ENCODE measurements around the gene ARHGAP28.
"Not testable (repeated sequence)": the region's sequence is repeated elsewhere in the genome, so short reads cannot be mapped to it uniquely, and the experiment has no call there.

Gene ARHGAP28

GRCh38 chr18:6842081-6842480 lies 112.6 kb downstream of the ARHGAP28 start:
- H3K27me3 ChIP-seq (ENCODE audit: control insufficient read depth in 1 of 2, insufficient read depth in 2 of 2, low read length in 2 of 2), result no peaks in the 10 kb centered on the region
- no peaks in the 10 kb centered on the region for H3K9me3 ChIP-seq (ENCODE audit: control insufficient read depth in 2 of 2, low read length in 2 of 2)
- H3K36me3 ChIP-seq (ENCODE audit: control insufficient read depth in 2 of 2, insufficient read depth in 2 of 2, low read length in 2 of 2), result no peaks in the 10 kb centered on the region
- H3K27ac ChIP-seq (ENCODE audit: low read length), result no peak overlapping the region
- no peak overlapping the region for H3K4me3 ChIP-seq (ENCODE audit: low read length in 2 of 2)
- H3K9ac ChIP-seq (ENCODE audit: low read length in 2 of 2), result no peak overlapping the region
- H3K4me1 ChIP-seq (ENCODE audit: control insufficient read depth, insufficient read depth, low read length), result no peaks in the 10 kb centered on the region

- H3K4me3 ChIP-seq (ENCODE audit: low read length in 2 of 2), result no peak overlapping the region
- no peaks in the 10 kb centered on the region for H3K4me1 ChIP-seq (ENCODE audit: control insufficient read depth, insufficient read depth, low read length)
- H3K27ac ChIP-seq (ENCODE audit: low read length), result no peak overlapping the region
- no peak overlapping the region for H3K9ac ChIP-seq (ENCODE audit: low read length in 2 of 2)
- H3K27me3 ChIP-seq (ENCODE audit: control insufficient read depth in 1 of 2, insufficient read depth in 2 of 2, low read length in 2 of 2), result no peaks in the 10 kb centered on the region
- H3K9me3 ChIP-seq (ENCODE audit: control insufficient read depth in 2 of 2, low read length in 2 of 2), result no peaks in the 10 kb centered on the region
- H3K36me3 ChIP-seq (ENCODE audit: control insufficient read depth in 2 of 2, insufficient read depth in 2 of 2, low read length in 2 of 2), result no peaks in the 10 kb centered on the region
Observed at GRCh38 chr18:6843308-6843707, 113.8 kb downstream of the ARHGAP28 start.

GRCh38 chr18:6845521-6845920 lies 116.0 kb downstream of the ARHGAP28 start:
- H3K4me3 ChIP-seq (ENCODE audit: low read length in 2 of 2); H3K9ac ChIP-seq (ENCODE audit: low read length in 2 of 2); H3K27me3 ChIP-seq (ENCODE audit: control insufficient read depth in 1 of 2, insufficient read depth in 2 of 2, low read length in 2 of 2); H3K36me3 ChIP-seq (ENCODE audit: control insufficient read depth in 2 of 2, insufficient read depth in 2 of 2, low read length in 2 of 2); H3K4me1 ChIP-seq (ENCODE audit: control insufficient read depth, insufficient read depth, low read length); H3K27ac ChIP-seq (ENCODE audit: low read length); H3K9me3 ChIP-seq (ENCODE audit: control insufficient read depth in 2 of 2, low read length in 2 of 2): not testable (repeated sequence)

- no peaks in the 10 kb centered on the region for H3K4me1 ChIP-seq (ENCODE audit: control insufficient read depth, insufficient read depth, low read length)
Observed at GRCh38 chr18:6850396-6850795, 120.9 kb downstream of the ARHGAP28 start.

GRCh38 chr18:6851480-6851879 lies 122.0 kb downstream of the ARHGAP28 start:
- Histone ChIP-seq H3K27me3 (ENCODE audit: control insufficient read depth in 1 of 2, insufficient read depth in 2 of 2, low read length in 2 of 2) (no peaks in the 10 kb centered on the region), H3K4me3 (ENCODE audit: low read length in 2 of 2) (no peak overlapping the region), H3K4me1 (ENCODE audit: control insufficient read depth, insufficient read depth, low read length) (no peaks in the 10 kb centered on the region), H3K9me3 (ENCODE audit: control insufficient read depth in 2 of 2, low read length in 2 of 2) (peaks cover 0 to 4% of the 10 kb centered on the region in 2 donors), H3K36me3 (ENCODE audit: control insufficient read depth in 2 of 2, insufficient read depth in 2 of 2, low read length in 2 of 2) (no peaks in the 10 kb centered on the region), H3K9ac (ENCODE audit: low read length in 2 of 2) (no peak overlapping the region), H3K27ac (ENCODE audit: low read length) (no peak overlapping the region)

More at GRCh38 chr18:6850396-6850795, 120.9 kb downstream of the ARHGAP28 start:
- no peak overlapping the region for H3K27ac ChIP-seq (ENCODE audit: low read length)
- H3K27me3 ChIP-seq (ENCODE audit: control insufficient read depth in 1 of 2, insufficient read depth in 2 of 2, low read length in 2 of 2), result no peaks in the 10 kb centered on the region
- H3K36me3 ChIP-seq (ENCODE audit: control insufficient read depth in 2 of 2, insufficient read depth in 2 of 2, low read length in 2 of 2), result no peaks in the 10 kb centered on the region
- H3K4me3 ChIP-seq (ENCODE audit: low read length in 2 of 2), result no peak overlapping the region
- H3K9ac ChIP-seq (ENCODE audit: low read length in 2 of 2), result no peak overlapping the region
- peaks cover 0 to 4% of the 10 kb centered on the region in 2 donors for H3K9me3 ChIP-seq (ENCODE audit: control insufficient read depth in 2 of 2, low read length in 2 of 2)

GRCh38 chr18:6854811-6855210 lies 125.3 kb downstream of the ARHGAP28 start:
- Histone ChIP-seq H3K9me3 (ENCODE audit: control insufficient read depth in 2 of 2, low read length in 2 of 2) (peaks cover 0 to 4% of the 10 kb centered on the region in 2 donors), H3K36me3 (ENCODE audit: control insufficient read depth in 2 of 2, insufficient read depth in 2 of 2, low read length in 2 of 2) (no peaks in the 10 kb centered on the region), H3K27ac (ENCODE audit: low read length) (no peak overlapping the region), H3K4me1 (ENCODE audit: control insufficient read depth, insufficient read depth, low read length) (no peaks in the 10 kb centered on the region), H3K9ac (ENCODE audit: low read length in 2 of 2) (no peak overlapping the region), H3K27me3 (ENCODE audit: control insufficient read depth in 1 of 2, insufficient read depth in 2 of 2, low read length in 2 of 2) (no peaks in the 10 kb centered on the region), H3K4me3 (ENCODE audit: low read length in 2 of 2) (no peak overlapping the region)

GRCh38 chr18:6855767-6856166 lies 126.3 kb downstream of the ARHGAP28 start:
- no peak overlapping the region for H3K4me3 ChIP-seq (ENCODE audit: low read length in 2 of 2)
- no peak overlapping the region for H3K9ac ChIP-seq (ENCODE audit: low read length in 2 of 2)
- H3K4me1 ChIP-seq (ENCODE audit: control insufficient read depth, insufficient read depth, low read length), result no peaks in the 10 kb centered on the region
- no peak overlapping the region for H3K27ac ChIP-seq (ENCODE audit: low read length)
- peaks cover 0 to 4% of the 10 kb centered on the region in 2 donors for H3K9me3 ChIP-seq (ENCODE audit: control insufficient read depth in 2 of 2, low read length in 2 of 2)
- H3K36me3 ChIP-seq (ENCODE audit: control insufficient read depth in 2 of 2, insufficient read depth in 2 of 2, low read length in 2 of 2), result no peaks in the 10 kb centered on the region
- H3K27me3 ChIP-seq (ENCODE audit: control insufficient read depth in 1 of 2, insufficient read depth in 2 of 2, low read length in 2 of 2), result no peaks in the 10 kb centered on the region

- Histone ChIP-seq H3K27ac (ENCODE audit: low read length) (no peak overlapping the region), H3K27me3 (ENCODE audit: control insufficient read depth in 1 of 2, insufficient read depth in 2 of 2, low read length in 2 of 2) (no peaks in the 10 kb centered on the region), H3K4me3 (ENCODE audit: low read length in 2 of 2) (no peak overlapping the region), H3K9me3 (ENCODE audit: control insufficient read depth in 2 of 2, low read length in 2 of 2) (no peaks in the 10 kb centered on the region), H3K4me1 (ENCODE audit: control insufficient read depth, insufficient read depth, low read length) (no peaks in the 10 kb centered on the region), H3K9ac (ENCODE audit: low read length in 2 of 2) (no peak overlapping the region), H3K36me3 (ENCODE audit: control insufficient read depth in 2 of 2, insufficient read depth in 2 of 2, low read length in 2 of 2) (no peaks in the 10 kb centered on the region)
Observed at GRCh38 chr18:6857300-6857699, 127.8 kb downstream of the ARHGAP28 start.

- no peaks in the 10 kb centered on the region for H3K9me3 ChIP-seq (ENCODE audit: control insufficient read depth in 2 of 2, low read length in 2 of 2)
- H3K27me3 ChIP-seq (ENCODE audit: control insufficient read depth in 1 of 2, insufficient read depth in 2 of 2, low read length in 2 of 2), result no peaks in the 10 kb centered on the region
- H3K27ac ChIP-seq (ENCODE audit: low read length), result no peak overlapping the region
- H3K36me3 ChIP-seq (ENCODE audit: control insufficient read depth in 2 of 2, insufficient read depth in 2 of 2, low read length in 2 of 2), result no peaks in the 10 kb centered on the region
- H3K4me3 ChIP-seq (ENCODE audit: low read length in 2 of 2), result no peak overlapping the region
- no peak overlapping the region for H3K9ac ChIP-seq (ENCODE audit: low read length in 2 of 2)
- no peaks in the 10 kb centered on the region for H3K4me1 ChIP-seq (ENCODE audit: control insufficient read depth, insufficient read depth, low read length)
Observed at GRCh38 chr18:6859676-6860422, 130.3 kb downstream of the ARHGAP28 start.

GRCh38 chr18:6860804-6861448 lies 131.4 kb downstream of the ARHGAP28 start:
- Histone ChIP-seq H3K4me3 (ENCODE audit: low read length in 2 of 2) (no peak overlapping the region), H3K4me1 (ENCODE audit: control insufficient read depth, insufficient read depth, low read length) (no peaks in the 10 kb centered on the region), H3K36me3 (ENCODE audit: control insufficient read depth in 2 of 2, insufficient read depth in 2 of 2, low read length in 2 of 2) (no peaks in the 10 kb centered on the region), H3K9ac (ENCODE audit: low read length in 2 of 2) (no peak overlapping the region), H3K9me3 (ENCODE audit: control insufficient read depth in 2 of 2, low read length in 2 of 2) (no peaks in the 10 kb centered on the region), H3K27ac (ENCODE audit: low read length) (no peak overlapping the region), H3K27me3 (ENCODE audit: control insufficient read depth in 1 of 2, insufficient read depth in 2 of 2, low read length in 2 of 2) (no peaks in the 10 kb centered on the region)

- no peaks in the 10 kb centered on the region for H3K36me3 ChIP-seq (ENCODE audit: control insufficient read depth in 2 of 2, insufficient read depth in 2 of 2, low read length in 2 of 2)
- no peaks in the 10 kb centered on the region for H3K4me1 ChIP-seq (ENCODE audit: control insufficient read depth, insufficient read depth, low read length)
- no peaks in the 10 kb centered on the region for H3K27me3 ChIP-seq (ENCODE audit: control insufficient read depth in 1 of 2, insufficient read depth in 2 of 2, low read length in 2 of 2)
- no peak overlapping the region for H3K27ac ChIP-seq (ENCODE audit: low read length)
- H3K9ac ChIP-seq (ENCODE audit: low read length in 2 of 2), result no peak overlapping the region
- no peaks in the 10 kb centered on the region for H3K9me3 ChIP-seq (ENCODE audit: control insufficient read depth in 2 of 2, low read length in 2 of 2)
- no peak overlapping the region for H3K4me3 ChIP-seq (ENCODE audit: low read length in 2 of 2)
Observed at GRCh38 chr18:6865251-6865650, 135.7 kb downstream of the ARHGAP28 start.

All from stomach smooth muscle (tissue), 2 donors.